Kidney (tissue), 14 donors: Measurements from ENCODE around the gene EXTL2. TPM values are rescaled to one million over a fixed set of nuclear protein-coding genes. Genes with fewer than 3 reads are reported as not detected.

ENCODE experiments used
- DNase-seq, 5 donors: peaks; one replicate each; pipeline ENCODE4 v3.0.0-alpha.2; 2013 to 2020
- FAIRE-seq: peaks from 2 replicates; lab custom pipeline; 2012; peaks lifted over from hg19 to GRCh38; lab: Jason Lieb, UNC
- H3K27ac ChIP-seq, 2 donors: one replicate each; pipeline ENCODE4 v1.7.0; 2013; ENCODE audit warnings: low read depth in 2 of 2, low read length in 2 of 2, inconsistent platforms in 1 of 2
- H3K27me3 ChIP-seq: one replicate; pipeline ENCODE4 v1.7.1; 2013; ENCODE audit warnings: low read length, inconsistent platforms; ENCODE audit not compliant: control insufficient read depth, insufficient read depth
- H3K36me3 ChIP-seq, 3 donors: one replicate each; pipeline versions ENCODE4 v1.7.0 to v1.7.1; 2013; ENCODE audit warnings: low read length in 3 of 3, control low read depth in 1 of 3, inconsistent platforms in 1 of 3; ENCODE audit not compliant: insufficient read depth in 3 of 3, control insufficient read depth in 2 of 3
- H3K4me1 ChIP-seq, 3 donors: one replicate each; pipeline versions ENCODE4 v1.7.0 to v1.7.1; 2013; ENCODE audit warnings: low read length in 3 of 3, inconsistent platforms in 1 of 3, low read depth in 1 of 3; ENCODE audit not compliant: control insufficient read depth in 2 of 3, insufficient read depth in 2 of 3
- H3K4me3 ChIP-seq, 3 donors: one replicate each; pipeline versions ENCODE4 v1.7.0 to v1.8.1; 2013; ENCODE audit warnings: low read length in 3 of 3, control low read depth in 1 of 3, inconsistent platforms in 1 of 3
- H3K9ac ChIP-seq, 3 donors: one replicate each; pipeline versions ENCODE4 v1.7.0 to v1.7.1; 2013; ENCODE audit warnings: low read length in 3 of 3, control low read depth in 1 of 3, inconsistent platforms in 1 of 3
- H3K9me3 ChIP-seq, 3 donors: one replicate each; pipeline versions ENCODE4 v1.7.0 to v1.7.1; 2013; ENCODE audit warnings: low read length in 3 of 3, control low read depth in 1 of 3, inconsistent platforms in 1 of 3; ENCODE audit not compliant: control insufficient read depth in 2 of 3, insufficient read depth in 1 of 3
- CTCF ChIP-seq: IDR thresholded peaks from 3 replicates; pipeline ENCODE4 v1.5.1; 2012; ENCODE audit warnings: mild to moderate bottlenecking, moderate library complexity, borderline replicate concordance; ENCODE audit not compliant: insufficient read depth; ENCODE audit errors: extremely low read depth
- intact Hi-C: fragments of 100-400 bp; cut with DNase I; formaldehyde crosslinking; loops from one replicate; pipeline ENCODE4 v1.11.1; 2022
- polyA plus RNA-seq: library from polyadenylated mRNA; stranded (reverse); fragments of 350-450 nt; fragmentation: Illumina TruSeq; extraction: RNeasy Lipid Tissue Mini Kit (QIAGEN cat#74804); gene quantifications from one replicate; pipeline ENCODE4 v1.2.3, GENCODE V29; 2014; ENCODE audit warnings: low read depth, low replicate concordance; ENCODE audit not compliant: insufficient read depth
- total RNA-seq: library from RNA; stranded (reverse); fragmentation: NEBNext Ultra II Directional; extraction: Animal tissue kit (Norgen Biotek cat#: 25700); gene quantifications from one replicate; pipeline ENCODE4 v1.2.1, GENCODE V29; 2021
- donor health status: control.
- donor health status: control.
- donor health status: control.
- donor health status: control.
- donor health status: control.
- donor health status: DM: yes; HTN: yes; CAD: no.
- donor health status: Normal renal cell carcinoma (clear cell type).

Gene EXTL2
- total and polyA plus RNA-seq, 2 donors from 2014 or later, result 10.5 to 11.3 TPM

GRCh38 chr1:100942304-100943046 lies 47.8 kb upstream of the EXTL2 start:
- Histone ChIP-seq H3K27me3 (no peaks in the 10 kb centered on the region), H3K4me1 (peaks cover 0 to 7% (median 0%) of the 10 kb centered on the region in 3 donors), H3K4me3 (no peak overlapping the region), H3K9ac (no peak overlapping the region), H3K36me3 (peaks cover 2 to 3% (median 2%) of the 10 kb centered on the region in 3 donors), H3K9me3 (no peaks in the 10 kb centered on the region), H3K27ac (no peak overlapping the region)
- intact Hi-C loops, result no loop called here
- FAIRE-seq, result no peak
- peak in 2 of 5 donors; percentile 7 to 22 for DNase-seq
- TF ChIP-seq CTCF, result no peak

DNA sequence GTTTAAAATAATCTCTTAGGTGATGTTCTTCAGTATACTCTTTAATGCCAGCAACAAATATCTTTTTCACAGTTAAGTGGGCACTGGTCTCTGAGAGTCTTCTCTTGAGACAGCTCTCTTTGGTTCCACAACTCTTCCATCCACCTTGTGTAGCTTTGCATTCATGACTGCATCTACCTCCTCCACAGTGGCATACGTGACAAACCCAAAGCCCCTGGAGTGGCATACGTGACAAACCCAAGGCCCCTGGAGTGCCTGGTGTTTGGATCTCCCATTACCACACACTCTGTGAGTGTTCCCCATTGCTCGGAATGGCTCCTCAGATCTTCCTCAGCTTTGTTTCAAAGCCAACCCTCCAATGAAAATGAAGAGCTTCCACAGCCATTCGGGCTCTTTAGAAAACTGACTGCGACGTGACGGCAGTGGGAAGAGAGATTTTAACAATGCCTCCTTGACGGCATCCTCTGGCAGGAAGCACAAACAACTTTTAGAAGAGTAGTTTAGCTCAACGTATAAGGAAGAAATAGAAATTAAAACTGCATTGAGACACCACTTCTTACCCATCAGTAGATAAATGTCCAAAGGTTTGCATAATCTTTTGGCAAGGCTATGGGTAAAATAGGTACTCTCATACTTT lies 47.1 kb upstream of the EXTL2 start:
- no peak for DNase-seq
- no peak overlapping the region for H3K9ac ChIP-seq
- FAIRE-seq, result no peak
- no peaks in the 10 kb centered on the region for H3K27me3 ChIP-seq
- H3K27ac ChIP-seq, result no peak overlapping the region
- H3K4me1 ChIP-seq, result peaks cover 0 to 7% (median 0%) of the 10 kb centered on the region in 3 donors
- H3K4me3 ChIP-seq, result no peak overlapping the region
- no peaks in the 10 kb centered on the region for H3K9me3 ChIP-seq
- H3K36me3 ChIP-seq, result peaks cover 2 to 3% (median 2%) of the 10 kb centered on the region in 3 donors
- no peak for TF ChIP-seq CTCF
- intact Hi-C loops, result no loop called here

- Histone ChIP-seq H3K4me1 (peaks cover 0 to 7% (median 0%) of the 10 kb centered on the region in 3 donors), H3K36me3 (peaks cover 2 to 3% (median 2%) of the 10 kb centered on the region in 3 donors), H3K4me3 (no peak overlapping the region), H3K27me3 (no peaks in the 10 kb centered on the region), H3K9me3 (no peaks in the 10 kb centered on the region), H3K9ac (no peak overlapping the region), H3K27ac (no peak overlapping the region)
- intact Hi-C loops, result no loop called here
- DNase-seq (no peak), FAIRE-seq (no peak)
- no peak for TF ChIP-seq CTCF
Observed at GRCh38 chr1:100941098-100941527, 46.5 kb upstream of the EXTL2 start.
